Adipose tissue (tissue), 3 donors: Measurements from ENCODE around the gene PPP1R10. TPM values are rescaled to one million over a fixed set of nuclear protein-coding genes. Genes with fewer than 3 reads are reported as not detected.
"Not testable (repeated sequence)": the region's sequence is repeated elsewhere in the genome, so short reads cannot be mapped to it uniquely, and the experiment has no call there.

Source experiments
- H3K27ac ChIP-seq: one replicate; pipeline ENCODE4 v1.5.1; 2013; ENCODE audit warnings: low read depth, low read length
- WGBS, 3 donors: extraction: QIAGEN DNeasy Blood & Tissue Kit; methylation state at CpG; one replicate each; pipeline ENCODE4 v1.1.7; 2013; 5-methylcytosine and 5-hydroxymethylcytosine counted together
- polyA plus RNA-seq, 3 donors: library from polyadenylated mRNA; stranded (reverse); fragments of 200-250 nt; gene quantifications; one replicate each; pipeline ENCODE4 v1.2.3, GENCODE V29; 2013
- donor health status: healthy with polysubstance abuse.
- donor health status: Bipolar disorder and iron deficiency.
- donor health status: healthy.

The PPP1R10 gene
- polyA plus RNA-seq = 10 to 100 TPM; 11.6 to 27.4 (median 18.1) TPM

DNA sequence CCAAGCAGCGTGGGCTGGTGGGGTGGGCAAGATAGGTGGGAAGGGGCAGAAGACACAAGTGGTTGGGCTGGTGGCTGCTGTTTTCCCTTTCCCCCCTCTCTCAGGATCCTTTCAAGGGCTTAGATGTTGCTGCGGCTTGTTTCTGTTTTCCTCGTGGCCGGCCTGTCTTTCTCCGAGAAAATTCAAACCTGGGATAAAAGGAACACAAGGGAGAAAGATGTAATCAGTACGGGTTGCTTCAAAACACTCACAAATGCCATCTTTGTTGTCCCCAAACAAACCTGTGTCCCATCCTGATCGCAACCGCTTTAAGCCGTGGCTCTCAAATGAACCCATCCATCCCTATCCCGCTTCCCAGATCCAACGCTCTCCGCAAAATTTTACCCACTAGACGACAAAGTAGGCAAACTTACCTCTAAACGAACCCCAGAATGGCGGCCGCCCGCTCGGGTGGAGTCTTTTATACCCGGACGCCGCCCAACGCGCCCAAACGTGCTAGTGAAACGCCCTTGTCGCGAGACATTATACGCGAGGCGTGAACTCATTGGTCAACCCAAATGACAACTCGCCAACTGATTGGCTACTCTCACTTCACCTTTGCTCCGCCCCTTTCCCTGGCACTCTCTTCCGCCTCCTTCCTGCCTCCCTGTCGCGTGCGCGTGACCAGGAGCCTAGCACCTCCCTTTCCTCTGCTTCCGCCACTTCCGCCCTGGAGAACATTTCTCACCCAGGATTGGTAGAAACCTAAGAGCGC lies at the start of gene PPP1R10:
PPP1R10 (minus strand) TSS at position 433 of the 754 bp plus-strand sequence. CDS start 7,299 bp downstream, outside the sequence.
- H3K27ac ChIP-seq = peak within 1 kb of the TSS; percentile 88
- 0% methylated on average over 40 of the region's 40 CpGs for WGBS, 3 donors

DNA sequence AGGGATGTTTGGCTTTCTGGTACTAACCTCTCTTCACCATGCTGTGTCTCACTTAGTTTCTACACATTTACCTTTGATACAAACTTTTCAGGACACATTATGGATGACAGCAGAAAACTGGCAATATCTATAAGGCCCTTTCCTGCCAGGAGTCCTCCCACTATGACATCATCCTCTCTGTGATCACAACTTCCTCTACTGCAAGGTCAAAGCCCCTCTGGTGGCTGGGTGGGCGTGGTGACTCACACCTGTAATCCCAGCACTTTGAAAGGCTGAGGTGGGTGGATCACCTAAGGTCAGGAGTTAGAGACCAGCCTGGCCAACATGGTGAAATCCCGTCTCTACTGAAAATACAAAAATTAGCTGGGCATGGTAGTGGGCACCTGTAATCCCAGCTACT lies 49.3 kb upstream of the PPP1R10 start:
- 69 to 77% (median 73%) methylated on average over 2 of the region's 2 CpGs for WGBS, 3 donors
- not testable (repeated sequence) for H3K27ac ChIP-seq

DNA sequence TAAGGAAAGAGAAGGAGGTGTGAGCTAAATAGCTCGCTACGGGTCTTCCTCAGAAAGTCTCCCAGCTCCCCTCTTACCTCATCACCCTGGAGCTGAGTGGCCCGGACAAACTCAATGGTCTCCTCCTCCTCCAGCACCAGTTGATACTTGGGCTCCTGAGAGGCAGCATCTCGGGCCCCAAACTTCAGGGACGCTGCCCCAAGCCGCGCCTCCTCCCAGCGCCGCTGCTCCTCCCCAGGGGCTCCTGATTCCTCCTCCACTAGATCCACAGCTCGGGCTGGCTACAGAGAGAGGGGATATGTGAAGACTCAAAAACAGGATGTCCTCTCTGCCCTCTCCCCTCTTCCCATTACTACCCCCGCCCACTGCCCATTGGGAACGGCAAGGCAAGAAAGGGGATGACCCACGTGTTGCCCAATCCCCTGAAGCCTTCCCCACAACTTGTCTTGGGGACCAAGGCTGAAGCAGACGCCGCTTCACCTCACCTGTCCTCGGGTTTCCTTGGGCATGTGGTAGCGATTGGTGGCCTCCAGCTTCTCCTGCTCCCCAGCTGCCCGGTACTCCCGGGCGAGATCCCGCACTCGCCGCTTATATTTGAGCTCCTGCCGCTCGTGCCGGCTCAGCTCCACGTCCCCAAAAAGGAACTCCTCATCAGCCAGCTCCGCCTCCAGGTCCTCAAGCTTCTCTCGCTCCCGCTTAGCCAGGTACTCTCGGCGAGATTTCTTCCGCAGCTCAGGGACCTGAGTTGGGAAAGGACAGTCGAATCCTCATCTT lies 48.1 kb upstream of the PPP1R10 start:
- 88 to 93% (median 92%) methylated on average over 28 to 34 of the region's 34 CpGs for WGBS, 3 donors
- no peak overlapping the region for H3K27ac ChIP-seq

DNA sequence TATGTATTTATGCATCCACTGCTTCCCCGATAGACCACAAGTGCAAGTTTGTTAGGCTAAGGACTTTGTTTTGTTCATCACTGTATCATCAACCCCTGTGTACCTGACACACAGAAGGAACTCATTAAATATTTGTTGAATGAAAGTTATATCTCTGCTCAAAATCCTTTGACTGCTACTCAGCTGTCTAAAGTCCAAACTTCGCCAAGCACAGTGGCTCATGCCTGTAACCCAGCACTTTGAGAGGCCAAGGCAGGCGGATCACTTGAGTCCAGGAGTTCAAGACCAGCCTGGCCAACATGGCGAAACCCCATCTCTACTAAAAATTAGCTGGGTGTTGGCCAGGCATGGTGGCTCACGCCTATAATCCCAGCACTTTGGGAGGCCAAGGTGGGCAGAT lies 40.9 kb upstream of the PPP1R10 start:
- 89 to 96% (median 93%) methylated on average over 5 of the region's 5 CpGs for WGBS, 3 donors
- H3K27ac ChIP-seq = not testable (repeated sequence)

DNA sequence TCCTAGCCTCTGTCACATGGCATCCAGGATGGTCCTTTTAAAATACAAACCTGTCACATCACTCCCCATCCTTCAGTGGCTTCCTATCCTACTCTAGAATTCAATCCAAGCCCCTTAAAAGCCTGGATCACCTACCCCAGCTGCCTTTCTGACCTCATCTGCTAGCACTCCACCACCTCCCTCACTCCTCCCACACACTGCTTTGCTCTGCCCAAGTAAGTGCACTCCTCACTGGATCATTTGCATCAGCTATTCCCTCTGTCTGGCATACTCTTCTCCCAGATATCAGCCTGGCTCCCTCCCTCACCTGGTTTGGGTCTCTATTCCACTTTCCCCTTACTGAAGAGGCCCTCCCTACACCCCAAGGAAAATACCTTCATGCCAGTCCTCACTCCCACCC lies 40.4 kb upstream of the PPP1R10 start:
- H3K27ac ChIP-seq = no peak overlapping the region

DNA sequence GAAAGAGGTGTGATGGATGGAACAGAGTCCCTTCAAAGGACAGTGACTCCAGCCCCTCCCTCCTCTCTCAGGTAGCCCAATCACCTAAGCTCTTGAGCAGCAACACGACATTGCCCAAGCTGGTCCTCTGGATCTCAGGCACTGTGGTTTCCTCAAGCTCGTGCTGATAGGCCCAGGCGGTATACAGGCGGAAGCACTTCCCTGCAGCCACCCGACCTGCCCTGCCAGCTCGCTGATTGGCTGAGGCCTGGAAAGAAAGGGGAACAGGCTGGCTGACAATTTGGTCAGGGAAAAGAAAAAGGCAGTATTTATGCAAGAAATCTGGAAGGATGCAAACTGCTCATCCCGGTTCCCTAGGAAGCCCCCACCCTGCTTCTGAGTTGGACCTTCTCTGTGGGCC lies 39.5 kb upstream of the PPP1R10 start:
- WGBS, 3 donors = 49 to 78% (median 61%) methylated on average over 7 of the region's 7 CpGs

DNA sequence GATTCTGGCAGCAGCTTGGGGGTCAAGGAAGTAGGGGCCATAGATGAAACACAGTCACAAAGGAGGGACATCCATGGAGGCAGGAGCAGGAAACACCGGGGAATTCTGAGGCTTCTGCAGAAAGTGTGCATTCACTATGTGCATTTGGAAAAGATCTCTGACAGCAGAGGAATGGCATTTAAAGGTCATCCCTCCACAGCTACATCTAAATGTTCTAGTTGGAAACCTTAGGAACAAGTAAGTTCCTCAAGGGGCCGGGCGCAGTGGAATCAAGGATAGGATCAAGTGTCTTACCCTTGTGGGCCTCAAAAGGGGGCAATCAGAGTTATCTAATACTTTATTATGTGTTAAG lies 38.7 kb upstream of the PPP1R10 start:
- 93 to 97% (median 96%) methylated on average over 3 of the region's 3 CpGs for WGBS, 3 donors

More for the DNA sequence above, 39.5 kb upstream of the PPP1R10 start:
- no peak overlapping the region for H3K27ac ChIP-seq

DNA sequence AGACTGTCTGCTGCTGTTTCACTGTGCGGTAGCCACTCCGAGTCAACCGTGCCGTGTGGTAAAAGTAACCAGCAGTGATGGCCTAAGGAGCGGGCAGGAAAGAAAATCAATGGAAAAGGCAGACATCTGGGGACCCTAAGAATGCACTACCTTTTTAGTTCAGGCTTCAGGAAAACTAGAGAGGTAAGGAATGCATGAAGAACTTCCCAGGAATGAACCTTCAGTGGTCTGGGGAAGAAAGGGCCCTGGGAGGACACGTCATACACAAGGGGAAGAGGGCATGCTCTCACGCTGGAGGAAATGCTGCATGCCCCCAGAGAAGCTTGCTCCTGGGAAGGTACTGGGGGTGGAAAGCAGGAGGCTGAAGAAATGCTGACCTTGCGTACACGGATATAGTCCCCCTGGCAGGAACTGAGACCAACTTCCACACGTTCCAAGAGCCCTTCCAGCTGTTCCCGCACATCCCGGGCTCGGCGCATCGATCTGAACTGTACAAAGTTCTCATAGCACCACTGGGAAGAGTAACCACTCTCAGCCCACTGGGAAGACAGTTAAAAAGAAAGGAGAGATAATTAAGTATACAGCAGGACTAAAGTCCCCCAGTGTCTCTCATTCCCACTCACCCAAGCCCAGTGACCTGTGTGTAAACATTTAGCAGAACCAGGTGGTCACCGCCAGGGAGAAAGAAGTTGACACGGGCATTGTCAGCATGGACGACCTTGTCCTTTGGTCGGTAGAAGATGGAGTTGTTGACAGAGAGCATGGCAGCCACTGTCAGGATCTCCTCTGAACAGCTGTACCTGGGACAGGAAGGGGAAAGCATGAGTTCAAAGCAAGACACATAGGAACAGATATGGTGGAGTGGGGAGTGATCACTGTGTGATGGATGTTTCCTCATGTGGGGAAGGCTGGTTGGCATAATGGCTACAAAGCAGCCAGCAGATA lies 38.0 kb upstream of the PPP1R10 start:
- 86 to 93% (median 89%) methylated on average over 19 of the region's 19 CpGs for WGBS, 3 donors
- no peak overlapping the region for H3K27ac ChIP-seq

More for the DNA sequence above, 38.7 kb upstream of the PPP1R10 start:
- H3K27ac ChIP-seq = no peak overlapping the region

DNA sequence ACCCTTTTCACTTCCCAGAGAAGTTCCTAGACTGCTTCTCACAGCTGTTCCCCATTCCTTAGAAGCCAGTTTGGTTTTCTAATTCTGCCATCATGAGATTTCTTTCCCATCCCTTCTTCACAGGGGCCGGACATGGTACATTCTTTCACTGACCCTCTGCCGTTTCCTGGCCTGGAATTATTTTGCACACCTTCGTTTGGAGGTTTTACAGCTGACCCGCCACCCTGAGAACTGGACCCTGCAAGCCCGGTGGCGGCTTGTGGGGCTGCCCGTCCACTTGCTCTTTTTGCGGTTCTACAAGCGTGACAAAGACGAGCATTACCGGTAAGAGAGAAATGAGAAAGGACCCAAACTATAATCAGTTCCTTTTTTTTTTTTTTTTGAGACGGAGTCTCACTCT lies 34.1 kb upstream of the PPP1R10 start:
- H3K27ac ChIP-seq = no peak overlapping the region
- WGBS, 3 donors = 88 to 93% (median 92%) methylated on average over 12 of the region's 12 CpGs

DNA sequence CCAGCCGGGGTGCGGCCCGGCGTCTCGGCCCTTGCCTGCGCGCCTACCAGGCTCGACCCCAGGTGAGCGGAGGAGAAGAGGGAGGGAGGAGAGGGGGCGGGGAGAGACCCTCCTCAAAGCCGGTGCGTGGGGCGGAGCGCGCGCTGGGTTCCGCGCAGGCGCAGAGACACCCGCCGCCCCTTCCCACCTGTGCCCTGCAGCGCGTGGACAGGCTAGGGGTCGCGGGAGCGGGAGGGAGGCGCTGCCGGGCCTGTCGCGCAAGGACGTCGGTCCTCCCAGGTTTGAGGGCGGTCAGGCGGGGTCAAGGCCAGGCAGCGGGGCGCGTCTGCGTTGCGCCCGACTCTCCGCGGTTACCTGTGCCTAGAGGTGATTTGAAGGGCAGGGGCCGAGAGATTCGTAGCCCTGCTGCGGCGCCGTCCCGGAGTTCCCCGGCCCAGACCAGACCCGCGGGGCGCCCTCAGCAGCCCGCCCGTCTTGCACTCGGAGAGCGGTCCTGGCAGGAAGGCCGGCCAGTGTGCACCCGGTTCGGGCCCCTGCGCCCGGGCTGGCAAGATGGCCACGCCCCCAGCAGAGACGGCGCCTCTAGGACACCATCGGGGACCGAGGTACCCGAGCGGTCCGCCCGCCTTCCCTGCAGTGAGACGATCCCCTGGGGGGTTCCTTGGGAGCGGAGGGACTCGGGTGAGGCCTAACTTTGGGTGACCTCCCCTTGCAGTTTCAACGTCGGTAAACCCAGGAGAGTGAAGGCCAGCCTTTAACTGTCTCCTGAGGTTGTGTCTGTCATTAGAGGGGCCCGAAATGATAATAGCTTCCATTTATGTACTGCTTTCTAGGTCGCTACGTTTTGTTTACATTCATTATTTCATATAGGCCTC lies 30.4 kb upstream of the PPP1R10 start:
- no peak overlapping the region for H3K27ac ChIP-seq
- 0 to 1% (median 1%) methylated on average over 53 to 78 of the region's 78 CpGs for WGBS, 3 donors

DNA sequence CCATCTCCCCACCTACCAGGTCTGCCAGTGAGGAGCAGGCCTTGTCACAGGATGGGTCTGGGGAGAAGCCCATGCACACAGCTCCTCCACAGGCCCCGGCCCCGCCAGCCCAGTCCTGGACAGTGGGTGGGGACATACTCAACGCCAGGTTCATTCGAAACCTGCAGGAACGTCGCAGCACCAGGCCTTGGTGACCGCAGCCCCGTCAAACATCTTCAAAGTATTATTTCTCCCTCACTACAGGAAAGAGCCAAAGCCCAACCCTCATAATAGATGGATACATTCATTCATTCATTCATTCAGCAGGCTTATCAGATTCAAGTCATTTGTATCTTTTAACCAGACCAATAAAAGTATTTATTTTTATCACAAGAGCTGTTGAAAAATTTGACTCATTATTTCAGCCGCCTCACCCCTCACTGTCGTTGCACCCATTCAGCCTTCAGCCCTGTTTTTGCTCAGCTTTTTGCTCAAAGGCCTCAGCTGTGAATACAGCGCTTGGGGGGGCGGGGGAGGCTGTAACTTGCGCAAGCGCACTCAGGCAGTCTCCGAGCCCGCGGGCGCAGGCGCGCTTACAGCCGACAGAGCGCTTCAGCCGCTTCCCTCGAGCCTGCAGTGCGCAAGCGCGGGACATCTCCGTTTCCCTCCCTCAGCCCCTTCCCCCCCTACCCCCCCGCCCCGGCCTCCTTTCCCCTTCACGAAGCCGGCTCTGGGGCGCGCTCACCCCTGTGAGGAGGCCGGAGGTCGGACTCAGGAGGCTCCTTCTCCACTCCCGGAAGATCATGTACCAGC lies 29.6 kb upstream of the PPP1R10 start, which contains the start of gene C6orf136:
C6orf136 (plus strand) TSS at position 684 of the 792 bp plus-strand sequence; CDS start at position 783, 99 bp downstream.
- H3K27ac ChIP-seq = peak within 1 kb of the TSS; percentile 6
- WGBS, 3 donors = 11 to 13% (median 12%) methylated on average over 30 to 37 of the region's 37 CpGs

DNA sequence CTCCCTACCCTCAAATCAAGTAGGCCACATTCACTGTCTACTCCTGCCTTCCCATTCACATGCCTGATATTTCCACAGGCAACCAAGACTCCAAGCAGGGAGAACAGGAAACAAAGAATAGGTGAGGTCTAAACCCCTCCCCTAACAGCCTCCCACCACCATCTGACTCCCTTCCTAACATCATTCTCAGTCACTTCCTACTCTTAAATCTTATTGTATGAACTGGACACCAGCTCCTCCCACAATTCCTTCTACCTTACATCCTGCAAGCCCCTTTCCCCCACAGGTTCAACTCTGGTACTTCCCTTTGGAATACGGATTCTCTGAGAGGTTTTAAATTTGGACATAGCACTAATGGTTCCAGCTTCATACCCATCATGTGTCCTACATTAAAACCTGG lies 28.9 kb upstream of the PPP1R10 start:
- 62 to 80% (median 74%) methylated on average over 1 of the region's 1 CpG for WGBS, 3 donors
- no peak overlapping the region for H3K27ac ChIP-seq

DNA sequence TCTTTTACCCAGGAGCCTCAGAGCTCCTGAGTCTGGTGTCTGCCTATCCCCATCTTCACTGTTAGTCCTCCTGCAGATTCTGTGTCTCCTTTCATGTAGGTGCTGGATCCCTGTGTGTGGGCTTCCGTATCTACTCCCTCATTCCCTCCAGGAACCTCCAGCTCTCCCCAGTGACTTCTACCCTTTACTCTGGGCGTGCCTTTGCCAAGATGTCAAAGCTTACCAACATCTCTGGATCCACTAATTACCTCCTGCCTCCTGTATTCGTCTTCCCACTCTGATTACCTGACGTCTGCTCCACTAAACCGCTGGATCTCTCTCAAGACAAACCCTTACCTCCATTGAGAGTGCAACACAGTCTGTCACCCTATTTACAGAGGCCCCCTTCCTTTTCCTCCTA lies 27.7 kb upstream of the PPP1R10 start:
- 73 to 78% (median 77%) methylated on average over 5 of the region's 5 CpGs for WGBS, 3 donors
- H3K27ac ChIP-seq = no peak overlapping the region

DNA sequence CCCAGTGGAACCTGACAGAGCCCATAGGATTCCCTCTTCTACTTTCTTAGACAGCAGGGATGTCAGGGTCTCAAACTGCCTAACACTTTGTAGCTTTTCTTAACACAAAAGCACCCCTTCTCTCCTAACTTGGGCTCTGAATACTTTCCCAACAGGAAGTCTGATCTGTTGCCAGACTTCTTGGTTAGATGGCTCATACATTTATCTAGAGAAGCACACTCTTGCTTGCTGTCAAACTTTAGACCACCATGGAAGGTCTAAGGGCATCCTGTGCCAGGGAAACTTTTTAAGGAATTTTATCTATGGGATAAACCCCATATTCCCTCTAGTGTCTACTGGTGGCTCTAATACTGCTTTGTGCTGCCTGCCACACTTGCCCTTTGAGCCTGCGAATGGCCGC lies 26.6 kb upstream of the PPP1R10 start:
- no peak overlapping the region for H3K27ac ChIP-seq
- 92 to 96% (median 95%) methylated on average over 2 of the region's 2 CpGs for WGBS, 3 donors

DNA sequence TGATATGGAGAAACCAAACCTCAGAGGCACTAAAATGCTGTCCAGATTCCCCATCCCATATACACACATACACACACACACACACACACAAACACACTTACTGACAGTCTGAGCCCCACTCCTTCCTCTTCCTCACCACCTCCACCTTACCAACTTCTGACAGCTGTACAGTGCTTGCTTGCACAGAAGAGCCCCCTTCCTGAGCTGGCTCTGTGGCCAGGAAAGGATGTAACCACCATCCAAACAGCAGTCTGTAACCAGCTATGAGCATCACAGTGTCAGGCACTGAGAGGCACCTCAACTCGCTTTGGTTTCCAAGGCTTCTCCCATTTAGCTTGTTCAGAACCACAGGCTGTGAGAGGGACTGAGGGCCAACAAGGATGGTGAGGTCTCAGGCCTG lies 24.0 kb upstream of the PPP1R10 start:
- no peak overlapping the region for H3K27ac ChIP-seq
- 46 to 94% (median 66%) methylated on average over 1 of the region's 1 CpG for WGBS, 3 donors

DNA sequence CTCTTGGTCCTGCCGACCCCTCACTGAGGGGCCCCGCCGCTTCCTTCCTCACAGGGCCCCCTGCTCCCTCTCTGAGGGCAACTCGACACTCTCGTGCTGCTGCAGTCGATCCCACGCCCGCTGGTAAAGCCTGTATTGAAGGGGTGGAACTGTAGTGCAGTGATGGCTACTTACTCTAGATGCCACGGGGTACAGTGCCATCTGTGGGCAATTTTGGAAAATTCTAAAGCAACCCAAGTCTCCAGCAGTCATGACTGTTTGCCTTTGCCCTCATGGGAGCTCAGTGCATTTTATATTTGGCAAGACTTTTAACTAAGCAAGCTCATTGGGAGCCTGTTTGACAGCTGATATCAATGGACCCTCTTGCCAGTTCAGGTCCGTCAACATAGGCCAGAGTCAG lies 23.4 kb upstream of the PPP1R10 start:
- 68 to 78% (median 73%) methylated on average over 10 of the region's 10 CpGs for WGBS, 3 donors
- H3K27ac ChIP-seq = no peak overlapping the region

DNA sequence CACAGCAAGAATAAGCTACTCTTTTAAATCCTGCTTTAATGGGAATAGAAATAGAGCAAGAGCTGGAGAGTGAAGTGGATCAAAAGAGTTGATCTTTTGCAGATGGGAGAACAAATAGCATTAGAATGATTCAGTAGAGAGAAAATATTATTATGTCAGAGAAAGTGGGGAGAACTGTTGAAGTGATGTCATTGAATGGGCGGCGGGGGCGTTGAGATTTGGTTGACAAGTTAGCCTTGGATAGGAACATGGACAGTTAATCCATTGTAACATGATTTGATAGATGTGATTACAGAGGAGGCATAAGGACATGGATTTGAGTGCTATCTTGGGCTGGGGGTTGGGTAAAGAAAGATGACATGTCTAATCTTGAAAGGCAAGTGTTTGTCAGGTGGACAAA lies 18.8 kb upstream of the PPP1R10 start:
- no peak overlapping the region for H3K27ac ChIP-seq
- WGBS, 3 donors = 93 to 95% (median 93%) methylated on average over 3 of the region's 3 CpGs
